K562 (cell line): ENCODE results near the gene PGS1. TPM values are rescaled to one million over a fixed set of nuclear protein-coding genes. Genes with fewer than 3 reads are reported as not detected.

Source experiments
- ADNP ChIP-seq: fragments of 200-800 bp; sonication (Bioruptor generic); IDR thresholded peaks from 2 replicates; pipeline ENCODE4 v1.6.1; 2016; ENCODE audit warnings: missing genetic modification characterization, missing compliant biosample characterization
- CREB1 ChIP-seq, 2 experiments: sonication (generic) in 1 of 2; formaldehyde crosslinking in 1 of 2; IDR thresholded peaks; 2 replicates each; pipeline versions ENCODE4 v1.6.1 to v1.8.0; 2012 to 2022; ENCODE audit warnings: inconsistent platforms in 1 of 2, mild to moderate bottlenecking in 1 of 2, missing genetic modification reagents in 1 of 2, moderate library complexity in 1 of 2
- CREB3 ChIP-seq: fragments of 450-650 bp; conservative IDR thresholded peaks from 2 replicates; pipeline ENCODE4 v1.6.1; 2016; ENCODE audit warnings: missing genetic modification characterization, low read depth, mild to moderate bottlenecking, missing compliant biosample characterization, moderate library complexity
- DIDO1 ChIP-seq: fragments of 450-650 bp; IDR thresholded peaks from 2 replicates; pipeline ENCODE4 v1.6.1; 2016; ENCODE audit warnings: low read depth, missing biosample characterization, missing genetic modification characterization
- GABPA ChIP-seq: fragments of 200-800 bp; sonication (Bioruptor generic); conservative IDR thresholded peaks from 2 replicates; pipeline ENCODE4 v1.6.1; 2016; ENCODE audit warnings: low read depth, missing genetic modification characterization, missing compliant biosample characterization
- KLF13 ChIP-seq: fragments of 450-650 bp; IDR thresholded peaks from 2 replicates; pipeline ENCODE4 v1.6.1; 2016; ENCODE audit warnings: missing genetic modification characterization, low read depth, mild to moderate bottlenecking, missing compliant biosample characterization, moderate library complexity, borderline replicate concordance
- MAFF ChIP-seq: IDR thresholded peaks from 2 replicates; pipeline ENCODE4 v1.6.1; 2012; ENCODE audit warnings: low read length, improper control_type of control experiment
- POLR2B ChIP-seq: fragments of 450-650 bp; IDR thresholded peaks from 2 replicates; pipeline ENCODE4 v1.6.1; 2018; ENCODE audit warnings: low read depth; ENCODE audit not compliant: partially characterized antibody
- SIN3A ChIP-seq, 2 experiments: fragments of 150-350 bp in 1 of 2; IDR thresholded peaks; 2 replicates each; pipeline ENCODE4 v1.6.1; 2011 to 2016; ENCODE audit warnings: borderline replicate concordance in 2 of 2, low read depth in 2 of 2, low read length in 2 of 2, mild to moderate bottlenecking in 2 of 2, moderate library complexity in 2 of 2; ENCODE audit not compliant: control insufficient read depth in 1 of 2
- TAF9B ChIP-seq: fragments of 450-650 bp; IDR thresholded peaks from 2 replicates; pipeline ENCODE4 v1.6.1; 2018; ENCODE audit warnings: mild to moderate bottlenecking; ENCODE audit not compliant: partially characterized antibody
- TSC22D4 ChIP-seq: fragments of 450-650 bp; IDR thresholded peaks from 2 replicates; pipeline ENCODE4 v1.6.1; 2016; ENCODE audit warnings: missing genetic modification characterization, missing biosample characterization, control low read depth
- XRCC5 ChIP-seq: fragments of 200-400 bp; formaldehyde crosslinking; IDR thresholded peaks from 2 replicates; pipeline ENCODE4 v1.6.1; 2017; ENCODE audit warnings: low read depth, mild to moderate bottlenecking, low read length
- ZBTB17 ChIP-seq: fragments of 450-650 bp; formaldehyde crosslinking; IDR thresholded peaks from 2 replicates; pipeline ENCODE4 v1.4.0; 2020; ENCODE audit warnings: mild to moderate bottlenecking
- ZBTB26 ChIP-seq: fragments of 450-650 bp; formaldehyde crosslinking; IDR thresholded peaks from 2 replicates; pipeline ENCODE4 v1.4.0; 2022; ENCODE audit warnings: missing genetic modification characterization
- ZKSCAN1 ChIP-seq: fragments of 150-350 bp; IDR thresholded peaks from 2 replicates; pipeline ENCODE4 v1.6.1; 2016; ENCODE audit warnings: low read depth, low read length
- ZNF143 ChIP-seq: sonication (generic); formaldehyde crosslinking; IDR thresholded peaks from 2 replicates; pipeline ENCODE4 v1.9.0; 2022; ENCODE audit warnings: mild to moderate bottlenecking, missing genetic modification reagents
- ZNF354B ChIP-seq: fragments of 250-450 bp; sonication (Bioruptor Pico); IDR thresholded peaks from 2 replicates; pipeline ENCODE4 v1.4.0; 2020
- polyA plus RNA-seq, 8 experiments: library from polyadenylated mRNA; depleted of rRNA in 4 of 8; stranded (reverse) in 5 of 8; unstranded in 3 of 8; fragments of >200 nt; fragmentation: Nextera tagmentation in 2 of 8; fragmentation: Illumina TruSeq in 1 of 8; extraction: Ambion mirVana in 2 of 8; extraction: Trizol in 1 of 8; gene quantifications; 2 replicates each; pipeline versions ENCODE4 v1.2.1 to v1.2.3, GENCODE V29; 2011 to 2014; ENCODE audit warnings: inconsistent platforms in 1 of 8, missing spikeins in 1 of 8
- total RNA-seq, 7 experiments: library from RNA; depleted of rRNA in 6 of 7; stranded (reverse); fragments of >200 nt in 6 of 7; fragmentation: Illumina TruSeq in 2 of 7; extraction: Trizol in 2 of 7; gene quantifications; 2 replicates each; pipeline versions ENCODE4 v1.2.1 to v1.2.3, GENCODE V29; 2011 to 2021; ENCODE audit warnings: low replicate concordance in 1 of 7
- TF ChIP-seq, protein P1 (sequence below): fragments of 450-650 bp; IDR thresholded peaks from 2 replicates; pipeline ENCODE4 v1.7.1; 2018; ENCODE audit warnings: mild to moderate bottlenecking, low read depth; ENCODE audit not compliant: partially characterized antibody
- TF ChIP-seq, protein P2 (sequence below): sonication (generic); formaldehyde crosslinking; IDR thresholded peaks from 2 replicates; pipeline ENCODE4 v1.8.0; 2022; ENCODE audit warnings: mild to moderate bottlenecking, missing genetic modification reagents
- TF ChIP-seq, protein P3 (sequence below): fragments of 250-450 bp; sonication (Bioruptor Pico); IDR thresholded peaks from 2 replicates; pipeline ENCODE4 v1.8.0; 2021; ENCODE audit warnings: borderline replicate concordance, mild to moderate bottlenecking, moderate library complexity; ENCODE audit not compliant: poor library complexity, severe bottlenecking

PGS1 gene
- total and polyA plus RNA-seq, 9 of the 15 experiments (the other 6 are each of a cell fraction or from before 2014, with no cell fraction given), result 1.3 to 39.4 (median 22.3) TPM

GRCh38 chr17:78329263-78330059 is 49.0 kb upstream of the PGS1 start (continued):
- TF ChIP-seq KLF13 (tag) (no peak), ZNF354B (CRISPR knock-in tag) (no peak), ZBTB26 (CRISPR knock-in tag) (no peak), ADNP (tag) (no peak), POLR2B (no peak), TAF9B (no peak), CREB1 (IDR thresholded peaks at IDR 0.05) (no peak), CREB1 (CRISPR knock-in tag; IDR thresholded peaks at IDR 0.05) (no peak), ZNF143 (CRISPR knock-in tag) (no peak), XRCC5 (no peak), SIN3A (IDR thresholded peaks at IDR 0.05; ENCODE audit: borderline replicate concordance in 2 of 2, control insufficient read depth in 1 of 2, low read depth in 2 of 2, low read length in 2 of 2) (no peak), MAFF (no peak), TSC22D4 (no peak), GABPA (tag) (peak; percentile 43; the same call in 1 of the 2 replicates), ZBTB17 (CRISPR knock-in tag) (no peak), CREB3 (tag) (no peak), ZKSCAN1 (no peak), DIDO1 (tag) (no peak)
- TF ChIP-seq, protein P1, sequence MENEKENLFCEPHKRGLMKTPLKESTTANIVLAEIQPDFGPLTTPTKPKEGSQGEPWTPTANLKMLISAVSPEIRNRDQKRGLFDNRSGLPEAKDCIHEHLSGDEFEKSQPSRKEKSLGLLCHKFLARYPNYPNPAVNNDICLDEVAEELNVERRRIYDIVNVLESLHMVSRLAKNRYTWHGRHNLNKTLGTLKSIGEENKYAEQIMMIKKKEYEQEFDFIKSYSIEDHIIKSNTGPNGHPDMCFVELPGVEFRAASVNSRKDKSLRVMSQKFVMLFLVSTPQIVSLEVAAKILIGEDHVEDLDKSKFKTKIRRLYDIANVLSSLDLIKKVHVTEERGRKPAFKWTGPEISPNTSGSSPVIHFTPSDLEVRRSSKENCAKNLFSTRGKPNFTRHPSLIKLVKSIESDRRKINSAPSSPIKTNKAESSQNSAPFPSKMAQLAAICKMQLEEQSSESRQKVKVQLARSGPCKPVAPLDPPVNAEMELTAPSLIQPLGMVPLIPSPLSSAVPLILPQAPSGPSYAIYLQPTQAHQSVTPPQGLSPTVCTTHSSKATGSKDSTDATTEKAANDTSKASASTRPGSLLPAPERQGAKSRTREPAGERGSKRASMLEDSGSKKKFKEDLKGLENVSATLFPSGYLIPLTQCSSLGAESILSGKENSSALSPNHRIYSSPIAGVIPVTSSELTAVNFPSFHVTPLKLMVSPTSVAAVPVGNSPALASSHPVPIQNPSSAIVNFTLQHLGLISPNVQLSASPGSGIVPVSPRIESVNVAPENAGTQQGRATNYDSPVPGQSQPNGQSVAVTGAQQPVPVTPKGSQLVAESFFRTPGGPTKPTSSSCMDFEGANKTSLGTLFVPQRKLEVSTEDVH, result no peak
- TF ChIP-seq, protein P2, sequence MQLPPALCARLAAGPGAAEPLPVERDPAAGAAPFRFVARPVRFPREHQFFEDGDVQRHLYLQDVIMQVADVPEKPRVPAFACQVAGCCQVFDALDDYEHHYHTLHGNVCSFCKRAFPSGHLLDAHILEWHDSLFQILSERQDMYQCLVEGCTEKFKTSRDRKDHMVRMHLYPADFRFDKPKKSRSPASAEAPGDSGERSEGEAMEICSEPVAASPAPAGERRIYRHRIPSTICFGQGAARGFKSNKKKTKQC (CRISPR knock-in tag), result no peak
- TF ChIP-seq, protein P3, sequence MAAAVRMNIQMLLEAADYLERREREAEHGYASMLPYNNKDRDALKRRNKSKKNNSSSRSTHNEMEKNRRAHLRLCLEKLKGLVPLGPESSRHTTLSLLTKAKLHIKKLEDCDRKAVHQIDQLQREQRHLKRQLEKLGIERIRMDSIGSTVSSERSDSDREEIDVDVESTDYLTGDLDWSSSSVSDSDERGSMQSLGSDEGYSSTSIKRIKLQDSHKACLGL (CRISPR knock-in tag), result no peak
